Myocyte (in vitro differentiated cells): ENCODE measurements around the gene FAM107B. TPM values are rescaled to one million over a fixed set of nuclear protein-coding genes. Genes with fewer than 3 reads are reported as not detected.
"Not testable (repeated sequence)": the region's sequence is repeated elsewhere in the genome, so short reads cannot be mapped to it uniquely, and the experiment has no call there.

Experiments used
- DNase-seq: peaks from one replicate; pipeline ENCODE4 v3.0.0-alpha.2; 2012; ENCODE audit warnings: low read depth
- total RNA-seq: library from RNA; depleted of rRNA; stranded (reverse); fragments of >200 nt; gene quantifications from 2 replicates; pipeline ENCODE4 v1.2.3, GENCODE V29; 2014

FAM107B gene
- total RNA-seq, 1 donor from 2014 or later = 11.8 TPM

GRCh38 chr10:14639637-14640036, 135.1 kb downstream of the FAM107B start:
- no peak for DNase-seq

DNA sequence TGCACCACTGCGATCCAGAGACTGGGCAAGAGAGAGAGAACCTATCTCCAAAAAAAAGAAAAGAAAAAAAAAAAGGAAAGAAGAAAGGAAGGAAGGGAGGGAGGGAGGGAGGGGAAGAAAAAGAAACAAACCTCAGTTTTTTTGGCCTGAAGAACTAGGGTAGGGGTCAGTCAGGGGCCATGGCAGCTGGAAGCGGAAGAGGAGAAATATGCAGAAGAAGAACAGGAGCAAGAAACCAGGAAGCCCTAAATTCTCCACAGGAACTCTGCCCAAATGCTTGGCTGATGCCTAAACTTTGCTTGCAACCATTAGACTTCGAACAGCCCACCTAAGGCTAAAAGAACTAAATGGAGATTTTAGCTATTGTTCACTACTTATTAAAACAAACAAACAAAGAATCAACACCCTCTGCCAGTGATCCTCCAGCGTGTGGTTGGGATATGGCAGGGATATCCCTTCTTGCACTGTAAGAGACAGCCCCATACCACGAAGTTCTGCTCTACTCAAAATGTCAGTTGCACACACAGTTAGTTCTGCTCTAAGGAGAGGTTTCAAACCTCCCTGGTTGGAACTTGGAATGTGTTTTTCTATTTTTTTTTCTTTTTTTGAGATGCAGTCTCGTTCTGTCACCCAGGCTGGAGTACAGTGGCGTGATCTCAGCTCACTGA, 139.5 kb downstream of the FAM107B start:
- no peak for DNase-seq

DNA sequence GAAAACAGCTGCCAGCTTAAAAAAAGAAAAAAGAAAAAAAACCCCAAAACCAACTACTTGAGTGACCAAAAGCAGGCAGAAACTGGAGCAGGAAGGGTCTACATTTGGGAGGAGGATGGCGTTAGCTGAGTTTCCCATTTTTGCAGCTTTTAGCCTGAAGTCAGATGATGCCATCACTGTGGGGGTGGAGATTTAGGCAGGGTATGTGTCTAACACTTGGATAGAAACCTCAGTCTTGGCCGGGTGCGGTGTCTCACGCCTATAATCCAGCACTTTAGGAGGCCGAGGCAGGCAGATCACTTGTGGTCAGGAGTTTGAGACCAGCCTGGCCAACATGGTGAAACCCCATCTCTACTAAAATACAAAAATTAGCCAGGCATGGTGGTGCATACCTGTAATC, 140.1 kb downstream of the FAM107B start:
- not testable (repeated sequence) for DNase-seq

DNA sequence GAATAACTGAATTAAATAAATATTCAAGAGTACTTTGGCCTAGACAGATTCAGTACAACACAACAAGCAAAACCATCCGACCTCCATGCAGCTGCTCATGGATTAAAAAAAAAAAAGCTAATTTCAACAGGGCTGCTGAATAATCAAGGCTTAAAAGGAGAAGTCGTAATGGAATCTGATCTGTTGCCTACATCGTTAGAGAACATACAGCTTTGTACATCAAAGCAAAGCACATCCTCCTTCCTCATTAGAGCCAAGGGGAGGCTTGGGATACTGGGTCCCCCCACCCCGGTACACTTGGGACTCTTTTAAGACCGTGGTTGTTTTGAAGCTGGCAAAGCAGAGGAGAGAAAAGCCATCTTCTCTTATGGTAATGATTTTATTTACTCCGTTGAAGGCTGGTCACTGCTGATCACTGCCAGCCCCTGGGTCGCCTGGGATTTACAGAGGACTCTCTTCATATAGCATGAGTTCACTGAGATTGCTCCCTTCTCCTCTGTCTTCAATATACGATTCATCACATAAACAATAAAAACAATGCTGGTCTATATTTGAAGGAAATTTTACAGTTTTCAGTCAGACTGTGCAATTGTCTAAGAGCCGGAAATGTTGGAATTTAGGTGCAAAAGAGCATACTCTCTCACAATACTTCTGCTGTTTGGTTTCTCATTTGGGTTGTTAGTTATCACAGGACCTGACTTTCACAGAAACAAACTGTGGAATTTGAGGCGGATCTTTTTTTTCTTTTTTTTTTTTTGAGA, 148.8 kb downstream of the FAM107B start:
- DNase-seq = no peak

- peak; percentile 86 for DNase-seq
Measured at GRCh38 chr10:14625192-14625631, 149.5 kb downstream of the FAM107B start.

DNA sequence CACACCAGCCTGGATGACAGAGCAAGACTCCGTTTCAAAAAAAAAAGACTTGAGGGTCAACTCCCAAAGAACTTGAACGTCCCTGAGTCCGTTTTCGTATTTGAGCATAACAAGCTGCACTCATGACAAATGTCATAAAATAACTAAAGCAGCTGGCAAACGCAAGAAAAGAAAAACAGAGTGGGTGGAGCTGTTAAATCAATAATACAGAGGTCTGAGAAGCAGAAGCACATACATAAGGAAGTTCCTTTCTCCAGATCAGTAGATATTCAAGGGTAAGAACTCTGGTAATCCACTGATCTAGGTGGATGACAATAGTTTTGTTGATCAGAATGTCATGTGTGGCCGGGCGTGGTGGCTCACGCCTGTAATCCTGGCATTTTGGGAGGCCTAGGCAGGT, 150.1 kb downstream of the FAM107B start:
- no peak for DNase-seq

DNA sequence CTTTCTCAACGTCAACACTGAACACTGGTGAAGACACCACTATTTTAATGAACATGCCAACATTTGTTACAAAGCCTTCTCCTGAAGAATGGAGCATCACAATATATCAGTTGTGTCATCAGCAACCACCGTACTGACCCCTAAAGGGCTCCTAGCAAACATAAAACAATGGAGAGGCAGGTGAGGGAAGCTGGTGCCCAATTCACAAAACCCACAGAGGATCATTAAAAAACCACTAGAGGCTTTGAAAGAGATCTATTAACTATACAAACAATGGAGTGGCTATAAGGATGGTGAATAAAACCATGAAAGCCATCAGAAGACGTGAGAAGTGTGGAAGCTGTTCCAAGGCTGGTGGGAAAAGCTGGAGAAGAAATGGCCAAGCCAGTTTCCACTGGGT, 150.8 kb downstream of the FAM107B start:
- DNase-seq = peak; percentile 40

DNA sequence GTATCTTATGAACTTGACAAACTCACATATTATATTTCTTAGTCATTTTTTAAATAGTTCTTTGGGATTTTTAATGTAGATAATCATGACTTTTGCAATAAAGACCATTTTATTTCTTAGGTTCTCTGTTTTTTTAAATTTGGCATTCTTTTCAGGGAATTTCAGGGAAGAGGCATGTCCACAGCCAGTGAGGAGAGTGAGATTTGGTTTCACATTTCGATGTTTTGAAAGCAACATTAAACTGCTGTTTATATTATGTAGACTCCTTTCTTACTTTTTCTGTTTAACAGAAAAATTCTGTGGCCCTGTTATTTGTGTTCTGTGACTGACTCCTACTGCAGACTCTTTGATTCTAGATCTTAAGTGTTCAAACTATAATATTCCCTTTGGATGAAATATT, 153.7 kb downstream of the FAM107B start:
- DNase-seq = peak; percentile 30

DNA sequence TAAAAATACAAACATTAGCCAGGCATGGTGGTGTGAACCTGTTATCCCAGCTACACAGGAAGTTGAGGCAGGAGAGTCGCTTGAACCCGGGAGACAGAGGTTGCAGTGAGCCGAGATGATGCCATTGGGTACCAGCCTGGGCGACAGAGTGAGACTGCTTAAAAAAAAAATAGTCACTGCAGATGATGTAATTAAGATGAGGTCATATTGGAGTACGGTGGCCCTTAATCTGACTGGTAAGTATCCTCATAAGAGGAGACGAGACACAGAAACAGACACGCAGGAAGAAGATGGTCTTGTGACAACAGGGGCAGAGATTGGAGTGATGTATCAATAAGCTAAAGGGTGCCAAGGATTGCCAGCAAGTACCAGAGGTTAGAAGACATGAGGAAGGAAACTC, 156.0 kb downstream of the FAM107B start:
- no peak for DNase-seq

- no peak for DNase-seq
Measured at GRCh38 chr10:14617852-14618251, 156.8 kb downstream of the FAM107B start.

- no peak for DNase-seq
Measured at GRCh38 chr10:14616955-14617730, 157.6 kb downstream of the FAM107B start.

DNA sequence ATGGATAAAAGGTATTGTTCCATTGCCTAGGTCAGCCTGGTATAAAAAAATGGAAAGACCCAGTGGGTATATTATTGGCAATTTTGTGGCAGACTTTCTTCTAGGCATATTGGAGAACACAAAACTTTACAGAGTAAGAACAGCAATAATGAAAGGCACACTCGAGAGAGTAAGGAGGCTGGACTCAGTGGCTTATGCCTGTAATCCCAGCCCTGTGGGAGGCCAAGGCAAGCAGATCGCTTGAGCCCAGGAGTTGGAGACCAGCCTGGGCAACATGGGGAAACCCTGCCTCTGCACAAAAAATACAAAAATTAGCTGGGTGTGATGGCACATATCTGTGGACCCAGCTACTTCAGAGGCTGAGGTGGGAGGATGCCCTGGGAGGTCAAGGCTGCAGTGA, 158.2 kb downstream of the FAM107B start:
- no peak for DNase-seq

- DNase-seq = no peak
Measured at GRCh38 chr10:14613588-14613920, 161.1 kb downstream of the FAM107B start.

DNA sequence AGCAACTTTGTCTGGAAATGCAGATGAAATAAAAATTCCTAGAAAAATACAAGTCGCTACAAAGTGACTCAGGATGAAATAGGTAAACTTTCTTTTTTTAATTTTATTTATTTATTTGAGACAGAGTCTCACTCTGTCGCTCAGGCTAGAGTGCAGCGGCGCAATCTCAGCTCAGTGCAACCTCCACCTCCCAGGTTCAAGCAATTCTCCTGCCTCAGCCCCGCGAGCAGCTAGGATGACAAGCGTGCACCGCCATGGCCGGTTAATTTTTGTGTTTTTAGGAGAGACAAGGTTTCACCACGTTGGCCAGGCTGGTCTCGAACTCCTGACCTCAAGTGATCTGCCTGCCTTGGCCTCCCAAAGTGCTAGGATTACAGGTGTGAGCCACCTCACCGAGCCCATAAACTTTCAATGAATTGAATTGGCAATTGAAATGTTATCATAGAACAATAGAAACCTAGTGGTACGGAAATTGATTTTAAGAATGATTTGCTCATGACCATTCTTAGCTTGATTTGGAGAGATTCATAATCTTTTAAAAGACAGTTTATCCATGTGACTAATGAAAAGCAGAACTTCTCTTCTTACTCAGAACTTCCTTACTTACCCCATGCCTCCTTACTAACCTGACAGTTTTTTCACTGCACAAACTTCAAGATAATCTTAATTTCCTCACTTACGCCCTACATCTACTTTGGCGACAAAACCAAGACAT, 161.7 kb downstream of the FAM107B start:
- no peak for DNase-seq

DNA sequence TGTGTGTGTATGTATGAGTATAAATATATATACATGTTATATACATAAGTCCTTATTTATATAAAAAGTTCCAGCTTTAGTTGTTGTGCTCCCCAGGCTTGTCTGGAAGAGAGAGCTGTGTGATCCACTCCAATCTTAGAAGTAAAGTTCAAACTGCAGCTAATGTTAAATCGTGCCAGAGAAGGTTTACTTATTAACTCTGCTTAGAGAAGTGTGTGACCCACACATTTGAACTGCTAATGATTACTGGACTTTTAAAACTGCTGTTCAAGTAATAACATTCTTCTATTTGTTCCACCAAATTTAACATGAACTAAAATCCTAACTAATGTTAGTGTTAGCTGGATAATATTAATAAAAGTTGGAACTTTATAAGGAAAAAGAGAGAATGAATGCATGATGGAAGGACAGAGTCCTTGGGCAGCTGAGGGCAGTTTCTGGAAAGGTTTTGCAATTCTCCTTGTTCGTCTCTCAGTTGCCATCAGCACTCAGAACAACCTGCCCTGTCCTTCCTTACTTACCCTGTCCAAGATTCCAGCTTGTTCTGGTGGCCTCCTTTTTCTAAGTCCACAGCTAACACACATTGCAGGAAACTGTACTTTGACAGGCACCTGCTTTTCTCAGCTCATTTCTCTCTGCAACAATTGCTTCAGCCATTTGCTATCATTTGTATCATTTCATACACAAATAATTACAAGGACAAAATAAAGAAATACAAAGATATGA, 162.6 kb downstream of the FAM107B start:
- no peak for DNase-seq

GRCh38 chr10:14609178-14609577, 165.5 kb downstream of the FAM107B start:
- peak; percentile 91 for DNase-seq

DNA sequence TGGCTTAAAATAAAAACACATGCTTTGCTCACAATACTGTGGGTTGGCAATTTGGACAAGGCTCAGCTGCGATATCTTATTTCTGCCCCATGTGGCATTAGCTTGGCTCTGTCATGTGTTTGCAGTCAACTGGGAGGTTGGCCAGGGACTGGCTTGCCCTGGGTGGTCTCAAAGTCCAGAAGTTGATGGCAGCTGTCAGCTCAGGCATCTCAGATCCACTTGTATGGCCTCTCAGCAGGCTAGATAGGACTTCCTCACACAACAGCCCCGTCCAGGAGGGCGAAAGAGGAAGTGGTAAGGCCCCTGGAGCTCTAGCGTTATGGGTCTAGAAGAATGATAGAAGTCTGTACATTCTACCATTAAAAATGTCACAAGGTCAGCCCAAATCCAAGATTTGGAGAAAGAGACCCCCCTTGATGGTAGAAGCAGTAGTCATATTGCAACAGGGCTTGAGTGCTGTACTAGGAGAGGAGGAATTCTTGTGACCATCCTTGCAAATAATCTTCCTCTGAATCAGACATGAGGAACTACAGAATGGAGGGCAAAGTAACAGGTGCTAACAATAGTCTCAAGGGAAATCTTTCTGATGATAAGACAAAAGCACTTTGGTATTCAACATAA, 166.2 kb downstream of the FAM107B start:
- DNase-seq = peak; percentile 96

- no peak for DNase-seq
Measured at GRCh38 chr10:14606633-14607032, 168.1 kb downstream of the FAM107B start.

- peak; percentile 28 for DNase-seq
Measured at GRCh38 chr10:14605231-14605925, 169.3 kb downstream of the FAM107B start.
